Measurements from ENCODE around the gene NAP1L5.

NAP1L5 gene, protein sequence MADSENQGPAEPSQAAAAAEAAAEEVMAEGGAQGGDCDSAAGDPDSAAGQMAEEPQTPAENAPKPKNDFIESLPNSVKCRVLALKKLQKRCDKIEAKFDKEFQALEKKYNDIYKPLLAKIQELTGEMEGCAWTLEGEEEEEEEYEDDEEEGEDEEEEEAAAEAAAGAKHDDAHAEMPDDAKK

GRCh38 chr4:88697588-88698329 is at the start of gene NAP1L5:
TSS of gene NAP1L5 (minus strand) at chr4:88697829. CDS start at chr4:88697754, 75 bp downstream.
- DNase-seq (ENCODE audit: low read depth in 2 of 2): no peak

GRCh38 chr4:88747351-88747750 is 49.7 kb upstream of the NAP1L5 start:
- DNase-seq (ENCODE audit: low read depth in 2 of 2): no peak

DNA sequence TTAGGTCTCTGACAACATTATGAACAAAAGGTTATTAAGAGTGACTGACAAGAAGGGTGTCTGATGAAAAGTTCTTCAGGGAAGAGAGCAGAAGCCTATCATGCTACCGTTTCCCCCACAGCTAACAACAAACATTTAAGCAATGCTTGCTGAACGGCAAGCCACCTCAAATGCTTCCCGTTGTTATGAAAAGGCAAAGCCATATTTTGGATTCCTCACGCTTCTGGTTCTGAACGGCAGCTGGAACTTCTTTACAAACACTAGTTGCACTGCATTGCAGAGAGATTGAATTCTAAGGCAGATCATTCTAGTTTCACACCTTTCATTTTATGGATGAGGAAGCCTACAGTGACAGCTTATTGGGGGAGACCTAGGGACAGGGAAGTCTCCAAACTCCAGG is 48.6 kb upstream of the NAP1L5 start:
- no peak for DNase-seq (ENCODE audit: low read depth in 2 of 2)

- DNase-seq (ENCODE audit: low read depth in 2 of 2): no peak
These were observed 48.0 kb upstream of the NAP1L5 start for GRCh38 chr4:88745581-88746163.

DNA sequence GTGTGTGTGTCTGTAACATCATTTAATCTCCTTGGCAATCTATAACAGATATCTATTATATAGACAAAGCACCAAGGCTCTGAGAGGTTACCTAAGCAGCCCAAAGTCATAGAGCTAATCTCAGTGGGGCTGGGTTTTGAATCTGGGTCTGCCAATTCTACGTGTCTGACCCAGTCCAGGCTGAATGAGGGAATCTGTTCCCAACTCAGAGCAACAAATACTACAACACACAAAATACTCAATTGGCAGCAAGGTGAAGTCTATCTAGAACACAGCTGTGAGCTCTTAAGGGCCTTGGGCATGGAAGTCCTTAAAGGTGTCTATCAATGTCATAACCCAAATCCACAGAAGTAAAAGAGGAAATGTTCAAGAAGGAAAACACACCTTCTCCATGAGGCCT is 47.5 kb upstream of the NAP1L5 start:
- DNase-seq (ENCODE audit: low read depth in 2 of 2): no peak

GRCh38 chr4:88744609-88745008 is 47.0 kb upstream of the NAP1L5 start:
- no peak for DNase-seq (ENCODE audit: low read depth in 2 of 2)

DNA sequence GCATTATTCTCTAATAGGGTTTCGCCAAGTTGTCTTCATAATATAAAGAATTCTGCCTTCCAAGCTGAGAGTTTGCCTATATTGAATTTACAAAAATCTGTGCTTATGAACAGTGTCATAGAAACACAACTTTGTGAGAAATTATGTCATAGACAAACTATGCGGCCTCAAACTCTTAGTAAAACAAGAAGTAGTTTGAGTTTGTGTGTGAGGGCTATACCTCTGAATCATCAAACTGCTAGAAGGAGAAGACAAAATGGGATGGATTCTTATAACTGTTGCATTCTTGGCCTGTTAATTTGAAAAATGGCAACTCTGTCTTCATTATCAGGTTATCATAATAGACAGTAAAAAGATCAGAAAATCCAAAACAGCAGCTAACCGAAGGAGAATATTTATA is 46.1 kb upstream of the NAP1L5 start:
- peak; percentile 44 to 60 for DNase-seq (ENCODE audit: low read depth in 2 of 2)

- DNase-seq (ENCODE audit: low read depth in 2 of 2): no peak
These were observed 44.9 kb upstream of the NAP1L5 start for GRCh38 chr4:88742561-88742960.

DNA sequence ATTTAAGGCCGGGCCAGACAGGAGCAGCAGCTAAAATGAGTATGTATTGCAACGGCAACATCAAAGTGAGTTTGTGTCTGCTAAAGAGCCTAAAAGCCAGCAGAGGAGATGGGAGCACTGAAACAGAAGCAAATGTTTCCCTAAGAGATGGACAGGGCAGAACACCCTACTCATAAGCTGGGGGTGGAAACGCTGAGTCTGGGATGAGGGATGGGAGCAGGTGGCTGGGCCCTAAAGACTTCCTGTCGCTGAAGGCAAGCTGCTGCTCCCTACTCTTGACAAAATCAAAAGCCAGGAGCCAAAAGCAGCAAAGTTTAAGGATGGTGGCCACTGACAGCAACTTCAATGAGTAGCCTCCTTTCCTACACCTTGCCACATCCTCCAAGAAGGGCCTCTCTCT is 40.6 kb upstream of the NAP1L5 start:
- no peak for DNase-seq (ENCODE audit: low read depth in 2 of 2)

- no peak for DNase-seq (ENCODE audit: low read depth in 2 of 2)
These were observed 39.8 kb upstream of the NAP1L5 start for GRCh38 chr4:88737307-88737941.

DNA sequence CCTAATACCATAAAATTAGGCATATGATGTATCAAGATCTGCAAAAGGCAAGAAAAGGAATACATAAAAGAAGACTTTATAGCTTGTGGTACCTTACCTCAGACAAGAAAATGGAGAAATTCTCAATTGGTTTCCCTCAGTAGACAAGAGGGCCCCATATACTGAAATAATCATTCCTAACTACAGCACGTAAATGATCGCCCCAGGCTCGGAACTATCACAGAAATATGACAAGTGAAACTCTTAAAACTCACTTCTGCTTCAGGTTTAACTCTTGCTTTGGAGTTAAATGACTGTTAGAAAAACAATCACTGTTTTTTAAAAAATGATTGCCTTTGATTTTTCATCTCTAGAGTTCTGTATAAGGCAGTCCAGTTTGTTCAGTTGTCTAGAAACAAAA is 38.6 kb upstream of the NAP1L5 start:
- no peak for DNase-seq (ENCODE audit: low read depth in 2 of 2)

GRCh38 chr4:88735564-88735963 is 37.9 kb upstream of the NAP1L5 start:
- DNase-seq (ENCODE audit: low read depth in 2 of 2): no peak

- no peak for DNase-seq (ENCODE audit: low read depth in 2 of 2)
These were observed 36.8 kb upstream of the NAP1L5 start for GRCh38 chr4:88734403-88734949.

- DNase-seq (ENCODE audit: low read depth in 2 of 2): no peak
These were observed 35.2 kb upstream of the NAP1L5 start for GRCh38 chr4:88732714-88733368.

GRCh38 chr4:88731381-88731780 is 33.8 kb upstream of the NAP1L5 start:
- peak; percentile 50 to 51 for DNase-seq (ENCODE audit: low read depth in 2 of 2)

DNA sequence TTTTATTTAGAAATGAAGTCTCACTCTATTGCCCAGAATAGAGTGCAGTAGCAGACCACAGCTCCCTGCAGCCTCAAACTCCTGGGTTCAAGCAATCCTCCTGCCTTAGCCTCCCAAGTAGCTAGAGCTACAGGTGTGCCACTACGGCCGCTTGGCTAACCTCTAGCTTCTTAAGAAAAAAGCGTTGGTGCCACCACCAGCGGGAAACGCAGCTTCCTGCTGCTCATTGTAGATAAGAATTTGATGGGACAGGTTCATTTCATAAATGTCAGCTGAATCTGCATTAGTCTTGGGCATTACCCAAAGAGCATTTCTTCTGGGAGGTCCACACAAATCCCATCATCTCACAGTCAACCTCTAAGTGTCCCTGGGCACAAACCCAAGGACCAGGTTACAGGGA is 33.2 kb upstream of the NAP1L5 start:
- DNase-seq (ENCODE audit: low read depth in 2 of 2): no peak

GRCh38 chr4:88729146-88729760 is 31.6 kb upstream of the NAP1L5 start:
- no peak for DNase-seq (ENCODE audit: low read depth in 2 of 2)

DNA sequence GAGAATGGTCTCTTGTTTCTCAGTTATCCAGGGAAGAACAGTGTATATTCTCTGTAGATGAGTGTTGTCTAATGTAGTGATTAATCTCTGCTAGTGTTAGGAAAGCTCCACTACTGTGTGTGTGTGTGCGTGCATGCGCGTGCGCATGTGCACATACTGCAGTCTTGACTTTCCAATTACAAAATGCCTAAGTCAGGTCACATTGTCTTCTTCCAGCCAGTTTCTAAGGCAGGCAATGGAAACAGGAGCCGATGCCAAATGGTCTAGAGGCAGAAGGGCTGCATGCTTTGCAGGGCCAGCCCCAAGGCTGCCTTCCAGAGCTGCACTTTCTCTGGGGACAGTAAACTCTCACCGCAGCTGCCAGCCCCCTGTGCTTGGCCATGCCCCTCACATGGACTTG is 30.5 kb upstream of the NAP1L5 start:
- no peak for DNase-seq (ENCODE audit: low read depth in 2 of 2)

DNA sequence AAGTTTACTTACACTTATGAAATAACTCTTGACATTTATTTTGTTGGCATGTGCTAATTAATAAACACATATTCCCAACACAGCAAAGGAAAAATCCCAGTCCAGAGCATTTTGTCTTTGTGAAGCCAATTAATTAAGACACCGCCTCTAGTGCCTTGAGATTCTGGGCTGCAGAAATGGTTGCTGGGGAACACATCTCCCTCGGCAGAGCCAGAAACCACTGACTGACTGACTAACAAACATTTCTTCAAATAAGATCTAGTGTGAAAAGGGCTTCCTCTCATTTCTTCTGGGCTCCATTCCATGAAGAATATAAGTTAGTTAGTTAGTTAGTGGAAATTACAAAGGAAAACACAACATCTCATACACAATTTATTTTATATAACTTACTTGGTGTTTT is 28.4 kb upstream of the NAP1L5 start:
- DNase-seq (ENCODE audit: low read depth in 2 of 2): no peak

GRCh38 chr4:88725143-88725542 is 27.5 kb upstream of the NAP1L5 start:
- no peak for DNase-seq (ENCODE audit: low read depth in 2 of 2)

DNA sequence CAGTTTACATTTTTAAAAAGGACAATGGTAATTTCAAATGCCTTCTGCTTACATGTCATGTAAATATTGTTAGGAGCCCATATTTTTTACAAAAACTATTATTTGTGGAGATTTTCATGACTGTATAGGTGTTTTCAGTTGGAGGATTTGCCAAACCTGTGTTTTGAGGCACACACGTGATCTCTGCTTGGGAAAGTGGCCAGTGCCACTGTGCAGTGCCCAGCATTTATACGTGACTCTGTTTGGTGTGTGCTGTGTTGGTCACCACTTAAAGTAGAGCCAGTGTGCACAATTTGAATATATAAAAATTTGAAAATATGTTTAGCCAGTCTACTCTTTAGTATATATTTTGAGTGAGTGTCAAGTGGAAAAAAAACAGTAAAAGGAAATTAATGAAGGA is 26.8 kb upstream of the NAP1L5 start:
- no peak for DNase-seq (ENCODE audit: low read depth in 2 of 2)

DNA sequence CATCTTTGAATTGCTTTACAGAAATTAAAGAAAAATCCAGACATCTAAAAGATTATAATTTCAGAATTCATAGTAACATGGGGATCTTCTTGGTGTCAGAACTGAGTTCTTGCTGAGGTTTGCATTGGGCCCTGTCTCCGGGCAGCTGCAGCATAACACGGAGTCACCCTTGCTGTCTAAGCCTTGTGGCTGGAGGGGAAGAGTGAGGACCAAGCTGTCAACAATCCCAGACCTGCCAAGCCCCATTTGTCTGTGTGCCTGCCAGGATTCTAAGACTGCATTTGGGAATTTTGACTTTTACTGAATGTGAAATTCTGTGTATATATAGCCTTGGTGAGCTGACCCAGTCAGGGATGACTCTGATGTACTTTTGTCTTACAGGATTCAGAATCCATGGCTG is 25.2 kb upstream of the NAP1L5 start:
- DNase-seq (ENCODE audit: low read depth in 2 of 2): no peak

Measured in fibroblast of skin of left biceps (primary cell).